NCI-H226 (cell line): Measurements from ENCODE around the gene TRAPPC3.

Experiments used
- DNase-seq: peaks from one replicate; pipeline ENCODE4 v3.0.0-alpha.2; 2015

The TRAPPC3 gene

DNA sequence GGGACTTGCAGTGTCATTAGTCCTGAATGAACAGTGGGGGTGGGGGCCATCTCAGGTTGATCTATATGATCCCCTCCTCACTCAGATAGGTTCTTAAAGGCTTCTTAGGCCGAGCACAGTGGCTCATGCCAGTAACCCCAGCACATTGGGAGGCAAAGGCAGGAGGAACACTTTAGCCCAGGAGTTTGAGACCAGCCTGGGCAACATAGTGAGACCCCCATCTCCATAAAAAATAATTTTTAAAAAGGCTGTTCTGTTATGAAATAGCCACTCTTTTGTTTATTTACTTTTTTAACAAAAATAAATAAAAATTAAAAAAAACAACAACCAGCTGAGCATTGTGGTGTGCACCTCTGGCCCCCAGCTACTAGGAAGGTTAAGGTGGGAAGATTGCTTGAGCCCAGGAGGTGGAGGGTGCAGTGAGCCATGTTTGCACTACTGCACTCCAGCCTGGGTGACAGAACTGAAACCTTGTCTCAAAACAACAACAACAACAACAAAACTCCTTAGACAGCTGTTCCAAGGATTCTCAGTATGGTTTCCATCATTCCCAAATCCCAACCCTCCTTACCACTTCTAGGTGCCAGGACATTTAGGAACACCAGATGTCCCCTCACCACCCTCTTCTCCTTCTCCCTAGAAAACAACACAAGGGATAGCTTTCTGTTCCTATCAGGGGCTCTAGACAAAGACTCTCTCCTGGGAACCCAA, 2.0 kb upstream of the TRAPPC3 start:
- no peak for DNase-seq

DNA sequence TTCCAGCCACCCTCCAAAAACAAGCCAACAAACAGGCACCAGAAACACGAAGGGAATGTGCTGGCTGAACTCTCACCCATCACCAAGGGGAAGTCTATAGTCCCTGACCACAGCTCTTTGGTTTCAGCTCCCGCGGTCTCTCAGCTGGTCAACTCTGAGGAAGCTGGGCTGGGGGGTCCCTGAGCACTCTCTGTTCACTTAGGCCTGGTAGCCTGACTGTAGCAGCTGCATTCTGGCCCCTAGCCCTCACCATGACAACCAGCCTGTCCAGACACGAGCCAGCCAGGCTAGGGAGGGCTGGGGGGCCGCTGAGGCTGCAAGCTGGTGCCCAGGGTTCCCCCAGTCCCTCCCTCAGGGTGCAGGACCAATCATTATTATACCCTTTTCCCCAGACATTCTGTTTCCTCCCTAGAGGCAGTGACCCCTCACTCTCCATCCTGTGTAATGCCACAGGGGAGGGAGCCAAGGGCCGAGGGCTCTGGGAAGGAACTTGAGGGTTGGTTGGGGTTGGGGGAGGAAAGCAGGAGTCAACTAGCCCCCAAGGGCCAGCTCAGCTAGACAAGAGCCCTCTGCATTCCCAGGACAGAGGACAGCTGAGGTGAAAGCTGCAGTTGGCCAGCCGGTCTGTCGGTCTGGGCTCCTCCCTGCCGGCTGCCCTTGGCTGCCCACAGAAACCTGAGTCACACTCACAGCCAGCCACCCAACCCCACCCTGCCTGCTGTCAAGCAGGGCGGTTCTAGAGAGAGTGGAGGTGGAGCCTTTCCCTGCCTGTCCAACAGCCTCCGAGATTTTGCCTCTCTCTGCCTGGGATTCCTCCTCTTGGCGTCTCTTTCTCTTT, 1.2 kb upstream of the TRAPPC3 start:
- peak; percentile 98 for DNase-seq

DNA sequence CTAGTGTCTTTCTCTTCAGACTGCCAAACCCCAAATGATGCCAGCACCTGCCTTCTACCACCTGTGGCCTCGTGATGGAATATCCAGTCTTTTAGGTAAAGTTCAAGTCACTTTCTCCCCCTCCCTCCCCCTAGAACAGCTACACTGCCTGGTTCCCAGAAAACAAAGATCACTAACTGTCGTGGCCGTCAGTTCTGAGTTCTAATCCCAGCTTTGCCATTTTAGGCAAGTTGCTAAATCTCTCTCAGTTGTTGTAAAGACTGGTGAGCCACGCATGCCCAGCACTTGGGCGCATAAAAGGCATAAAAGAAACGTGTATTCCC, 648 bp upstream of the TRAPPC3 start:
- DNase-seq, result no peak

DNA sequence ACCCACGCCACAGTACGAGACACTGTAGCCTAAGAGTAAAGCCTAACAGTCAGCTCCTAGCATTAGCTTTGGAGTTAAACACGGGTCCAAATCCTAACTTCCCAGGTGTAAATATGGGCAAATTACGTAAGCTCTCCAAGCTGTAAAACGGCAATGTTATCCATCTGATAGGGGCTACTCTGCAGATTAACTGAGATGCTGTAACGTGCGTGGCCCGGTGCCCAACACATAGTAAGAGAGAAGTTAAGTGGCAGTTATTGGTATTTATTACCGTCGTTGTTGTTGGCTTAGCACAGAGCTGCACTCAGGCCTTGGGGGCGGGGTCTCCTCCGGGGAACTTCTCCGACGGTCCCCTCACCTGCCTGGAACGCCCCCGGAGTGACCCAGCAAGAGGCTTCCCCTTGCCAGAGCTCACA, 457 bp downstream of the TRAPPC3 start:
- no peak for DNase-seq

DNA sequence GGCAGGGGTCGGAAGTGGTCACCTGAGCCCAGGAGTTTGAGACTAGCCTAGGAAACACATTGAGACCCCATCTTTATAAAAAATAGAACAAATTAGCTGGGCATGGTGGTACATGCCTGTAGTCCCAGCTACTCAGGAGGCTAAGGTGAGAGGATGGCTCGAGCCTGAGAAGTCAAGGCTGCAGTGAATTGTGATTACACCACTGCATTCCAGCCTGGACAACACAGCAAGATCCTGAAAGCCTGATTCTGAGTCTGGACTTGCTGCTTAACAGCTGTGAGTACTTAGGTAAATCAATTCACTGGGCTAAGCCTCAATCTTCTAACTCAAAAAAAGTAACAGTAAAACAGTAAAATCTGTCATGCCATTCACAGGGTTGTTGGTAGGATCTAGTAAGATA, 4.9 kb downstream of the TRAPPC3 start:
- DNase-seq, result no peak

DNA sequence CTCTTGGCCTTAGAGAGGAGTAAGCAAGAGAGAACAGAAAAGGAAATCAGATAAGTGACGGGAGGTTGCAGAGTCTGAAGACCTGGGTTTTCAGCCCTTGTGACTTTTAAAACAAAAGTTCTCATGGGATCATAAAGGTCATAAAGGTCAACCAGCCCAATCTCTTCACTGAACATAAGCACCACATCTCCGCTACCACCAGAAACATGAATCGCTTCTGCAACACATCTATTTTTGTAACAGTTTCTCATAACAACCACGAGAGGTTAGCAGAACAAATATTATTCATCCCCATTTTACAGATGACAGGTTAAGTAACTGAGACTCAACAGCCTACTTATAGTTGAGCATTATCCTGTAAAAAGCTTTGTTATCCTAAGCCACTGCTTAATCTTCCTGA, 5.9 kb downstream of the TRAPPC3 start:
- DNase-seq, result no peak

DNA sequence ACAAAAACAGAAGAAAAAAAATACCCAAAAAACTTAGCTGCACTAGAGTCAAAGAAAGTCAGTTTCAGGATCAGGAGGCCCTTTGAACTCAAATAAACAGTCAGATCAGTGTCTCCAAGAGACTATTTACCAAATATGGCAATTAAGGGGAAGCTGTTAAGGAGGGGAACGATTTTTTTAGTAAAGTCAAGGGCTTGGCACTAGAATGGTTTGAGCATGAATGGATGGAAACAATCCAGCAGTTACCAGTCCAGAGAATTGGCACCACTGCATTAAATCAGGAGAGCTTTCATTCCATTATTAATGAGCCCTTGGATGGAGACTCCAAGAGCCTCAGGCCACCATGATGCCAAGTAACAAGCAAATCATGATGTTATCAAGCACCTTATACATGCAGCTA, 7.2 kb downstream of the TRAPPC3 start:
- DNase-seq, result no peak

DNA sequence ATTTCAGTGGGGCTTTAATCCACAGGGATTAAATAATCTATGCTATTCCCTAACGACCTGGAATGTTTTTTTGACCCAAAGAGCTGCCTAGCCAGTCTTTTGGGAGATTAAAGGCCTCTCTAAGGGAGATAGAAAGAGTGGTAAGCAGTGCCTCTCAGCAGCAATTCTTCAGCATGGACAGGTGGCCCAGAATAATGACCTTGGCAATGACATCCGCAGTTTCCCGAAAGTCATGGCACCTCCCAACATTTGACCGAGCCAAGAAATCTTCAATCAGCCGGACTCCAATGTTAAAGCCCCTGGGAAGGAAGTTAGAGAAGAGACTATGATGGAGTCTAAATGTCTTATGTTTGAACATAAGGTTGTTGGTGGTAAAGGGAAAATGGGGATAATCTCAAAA, 9.8 kb downstream of the TRAPPC3 start:
- no peak for DNase-seq

DNA sequence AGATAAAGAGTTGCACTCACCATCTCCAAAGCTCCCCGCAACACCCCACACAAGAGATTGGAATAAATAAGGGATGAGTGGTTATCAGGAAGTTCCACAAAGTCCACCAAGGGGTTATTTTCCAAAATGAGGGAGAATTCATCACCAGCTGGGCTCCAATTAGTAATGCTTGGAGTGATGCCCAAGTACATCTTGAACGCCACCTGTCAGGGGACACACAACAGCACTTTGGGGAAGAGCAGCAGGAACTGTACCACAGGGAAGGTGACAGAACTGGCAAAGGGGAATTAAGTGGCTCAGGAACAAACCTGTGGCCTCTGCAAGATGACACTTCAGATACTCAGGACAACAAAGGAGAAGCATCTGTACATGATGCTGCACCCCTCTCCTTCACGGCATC, 11.5 kb downstream of the TRAPPC3 start:
- no peak for DNase-seq

DNA sequence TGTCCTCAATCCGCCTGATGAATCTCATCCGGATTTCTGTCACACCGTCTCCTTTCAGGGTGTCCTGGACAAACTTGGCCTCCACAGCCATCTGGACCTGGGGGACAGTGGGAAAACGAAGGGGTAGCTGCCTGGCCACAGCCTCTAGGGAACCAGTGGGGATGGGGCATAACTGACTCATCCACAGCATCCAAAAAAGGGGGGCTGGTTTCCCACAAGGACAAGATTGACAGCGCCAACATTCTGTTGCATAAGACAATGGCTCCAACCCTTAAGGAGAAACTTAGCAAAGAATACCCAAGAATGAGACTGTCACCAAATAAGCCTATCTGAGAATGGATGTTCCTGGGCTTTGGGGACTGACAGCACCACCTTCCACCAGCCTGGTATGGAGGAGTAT, 12.1 kb downstream of the TRAPPC3 start:
- DNase-seq, result no peak

DNA sequence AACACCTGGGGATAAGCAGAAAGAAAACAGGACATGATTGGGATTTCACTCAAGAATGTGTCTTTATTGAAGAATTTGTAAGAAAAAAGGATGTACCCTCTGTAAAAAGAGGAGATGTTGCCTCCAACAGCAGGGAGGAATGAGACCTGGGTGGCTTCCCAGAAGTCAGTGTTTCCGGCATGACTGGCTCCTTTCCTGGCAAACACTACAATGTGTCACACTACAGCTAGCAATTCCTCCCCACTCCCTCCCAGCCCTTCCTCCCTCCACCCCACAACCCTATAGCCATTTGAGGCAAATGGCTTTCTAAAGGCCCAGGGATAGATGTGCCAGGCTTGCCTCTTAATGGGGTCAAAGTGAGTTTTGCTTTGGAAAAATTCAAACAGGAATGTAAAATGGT, 12.8 kb downstream of the TRAPPC3 start:
- DNase-seq, result peak; percentile 64

DNA sequence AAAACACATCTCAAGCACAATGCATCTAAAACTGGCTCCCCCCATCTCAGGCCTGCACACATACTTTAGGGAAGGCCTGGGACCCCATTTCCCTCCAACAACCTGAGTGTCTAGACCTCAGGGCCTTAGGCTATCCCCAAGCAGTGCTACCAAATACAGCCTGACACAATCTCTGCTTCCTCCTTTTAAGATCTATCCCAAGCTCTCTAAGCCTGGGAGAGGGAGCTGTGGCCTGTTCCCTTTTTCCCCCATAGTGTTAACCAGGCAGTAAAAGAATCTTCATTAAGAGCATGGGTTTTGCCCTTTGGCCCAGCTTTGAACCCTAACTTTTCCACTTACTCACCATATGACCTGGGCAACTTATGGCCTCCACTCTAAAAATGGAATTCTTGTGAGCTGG, 13.5 kb downstream of the TRAPPC3 start:
- DNase-seq, result no peak

DNA sequence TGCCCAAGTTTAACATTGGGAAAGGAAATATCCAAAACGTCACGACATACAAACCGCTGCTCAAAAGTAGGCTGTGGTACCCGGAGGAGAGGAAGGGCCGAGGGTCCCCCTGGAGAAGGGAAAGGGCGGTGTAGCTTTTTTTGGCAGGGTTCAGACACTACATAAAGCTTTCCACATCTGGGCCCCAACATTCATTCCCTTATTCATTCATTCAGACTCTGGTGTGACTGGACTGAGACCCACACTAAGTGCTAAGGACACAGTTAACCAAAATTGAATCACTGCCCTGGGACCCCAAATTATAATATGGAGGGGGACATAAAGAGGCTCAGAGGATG, 14.0 kb downstream of the TRAPPC3 start:
- DNase-seq, result no peak

DNA sequence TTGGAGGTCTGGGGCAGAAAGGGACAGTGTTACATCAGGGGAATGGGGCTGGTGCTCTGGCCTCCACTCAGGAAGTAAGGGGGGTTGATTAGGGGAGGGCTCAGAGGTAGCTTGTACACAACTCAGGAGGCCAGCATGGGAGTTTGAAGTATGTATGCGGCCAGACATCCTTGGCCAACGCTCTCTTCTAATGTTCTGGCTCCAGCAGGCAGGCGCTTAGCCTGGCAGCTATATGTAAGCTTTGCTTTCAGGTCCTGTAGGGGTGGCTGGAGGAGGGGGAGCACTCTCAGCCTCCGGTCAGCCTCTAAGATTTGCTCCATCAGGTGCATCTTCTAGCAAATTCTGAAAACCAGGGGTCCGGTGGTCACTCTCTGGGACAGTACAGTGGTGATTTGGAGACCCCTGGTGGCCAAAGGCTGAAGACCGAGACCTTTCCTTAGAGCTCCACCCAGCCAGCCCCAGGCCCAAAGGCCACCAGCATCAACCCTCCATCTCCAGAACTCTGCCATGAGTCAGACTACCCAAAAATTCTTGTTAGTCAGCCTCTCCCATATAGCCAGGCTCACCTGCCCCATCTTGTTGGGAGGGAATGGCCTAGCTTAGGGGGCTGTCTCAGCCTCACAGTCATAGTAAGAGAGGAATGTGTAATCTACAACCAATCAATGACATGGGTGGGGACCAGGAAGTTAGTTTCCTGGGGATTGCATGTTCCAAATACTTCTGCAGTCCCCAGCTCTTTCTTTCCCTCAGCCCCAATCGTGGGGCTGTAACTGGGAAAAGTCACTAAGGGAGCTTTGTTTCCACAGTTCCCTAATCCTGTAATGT, 14.6 kb downstream of the TRAPPC3 start:
- DNase-seq, result peak; percentile 58

DNA sequence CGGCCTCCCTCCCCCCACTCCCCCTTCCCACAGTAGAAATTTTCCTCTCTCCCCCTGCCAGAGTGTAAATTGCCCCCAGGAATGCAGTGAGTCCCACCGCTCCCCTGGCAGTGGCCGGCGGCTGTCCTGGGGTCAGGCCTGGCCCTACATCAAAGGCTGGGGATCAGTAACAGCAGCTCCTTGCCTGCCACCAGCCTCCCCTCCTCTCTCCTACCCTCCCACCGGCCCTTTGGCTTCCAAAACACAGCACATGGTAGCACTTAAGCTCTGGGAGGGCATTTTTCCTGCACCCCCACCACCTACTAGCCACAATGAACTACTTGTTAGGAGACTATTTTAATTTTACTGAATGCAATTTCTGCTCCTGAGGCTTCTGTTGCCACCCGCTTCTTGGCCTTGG, 15.3 kb downstream of the TRAPPC3 start:
- no peak for DNase-seq

DNA sequence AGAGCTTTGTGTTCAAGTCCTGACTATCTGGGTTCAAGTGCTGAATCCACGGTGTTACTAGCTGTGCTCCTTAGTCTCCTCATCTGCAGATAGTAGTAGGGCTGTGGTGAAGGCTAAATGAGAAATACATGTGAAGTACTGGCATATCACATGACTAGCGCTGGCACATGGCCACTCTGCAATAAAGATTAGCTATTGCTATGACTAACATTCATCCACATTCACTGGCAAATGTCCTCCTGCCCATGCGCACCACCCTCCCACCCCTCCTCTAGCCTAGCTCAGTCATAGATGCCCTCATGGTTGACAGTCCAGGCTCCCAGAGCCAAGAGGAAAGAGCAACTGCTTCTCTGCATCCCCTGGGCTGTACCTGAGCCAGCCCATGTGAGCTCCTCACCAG, 15.8 kb downstream of the TRAPPC3 start:
- DNase-seq, result peak; percentile 88

DNA sequence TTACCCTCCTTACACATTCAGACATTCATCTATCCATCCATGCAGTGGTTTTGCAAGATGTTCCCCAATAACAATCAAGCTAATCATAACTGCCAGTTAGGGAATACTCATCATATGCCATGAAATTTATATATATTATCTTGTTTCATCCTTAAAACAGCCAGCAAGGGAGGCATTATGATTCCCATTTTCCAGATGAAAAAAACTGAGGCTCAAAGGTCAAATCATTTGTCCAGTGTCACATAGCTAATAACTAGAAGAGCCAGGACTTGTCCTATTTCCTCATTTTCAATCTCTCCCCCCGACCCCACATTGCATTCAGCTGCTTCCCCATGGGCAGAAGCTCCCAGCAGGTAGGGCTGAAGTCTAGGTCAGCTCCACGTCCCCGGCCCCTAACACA, 17.3 kb downstream of the TRAPPC3 start:
- DNase-seq, result no peak

DNA sequence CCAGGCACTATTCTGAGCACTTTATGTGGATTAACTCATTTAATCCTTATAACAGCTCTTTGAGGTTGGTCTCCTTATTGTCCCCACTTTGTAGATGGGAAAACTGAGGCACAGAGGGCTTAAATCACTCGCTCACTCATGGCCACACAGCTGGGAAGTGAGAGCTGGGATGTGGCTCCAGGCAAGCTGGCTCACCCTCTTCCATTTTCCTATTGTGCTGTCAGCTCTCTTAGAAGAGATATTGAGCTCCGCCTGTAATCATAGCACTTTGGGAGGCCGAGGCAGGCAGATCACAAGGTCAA, 20.4 kb downstream of the TRAPPC3 start:
- no peak for DNase-seq

DNA sequence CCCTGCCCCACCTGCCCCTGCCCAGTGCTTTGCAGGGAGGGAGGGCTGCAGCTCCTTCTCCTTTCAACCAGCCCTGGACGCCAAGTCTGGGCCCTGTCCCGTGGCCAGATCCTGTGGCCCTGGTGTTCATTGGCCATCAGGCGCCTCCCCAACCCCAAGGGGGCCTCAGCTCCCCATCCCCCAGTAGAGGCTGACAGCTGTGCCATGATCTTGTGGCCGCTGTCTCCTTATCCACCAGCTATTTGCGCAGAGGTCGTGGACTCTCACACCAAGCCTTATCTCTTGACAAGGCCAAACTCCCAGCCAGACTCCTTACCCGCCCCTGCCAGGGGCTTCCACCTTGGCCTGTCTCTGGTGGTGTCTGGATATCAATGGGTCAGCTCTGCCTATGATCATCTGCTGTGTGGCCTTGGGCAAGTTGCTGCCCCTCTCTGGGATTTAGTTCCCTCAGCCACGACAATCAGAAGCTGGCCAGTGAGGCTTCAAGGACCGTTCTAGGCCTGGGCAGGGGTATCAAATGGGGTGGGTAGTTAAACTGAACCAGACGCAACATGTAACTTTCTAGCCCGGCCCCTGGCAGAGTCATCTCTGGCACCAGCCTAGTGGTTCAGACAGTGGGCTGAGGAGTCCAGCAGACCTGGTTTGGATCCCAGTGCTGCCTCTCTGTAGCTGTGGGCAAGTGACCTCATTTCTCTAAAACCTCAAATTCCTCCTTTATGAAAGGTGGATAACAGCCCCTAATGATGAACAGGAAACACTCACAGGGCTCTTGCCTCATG, 21.0 kb downstream of the TRAPPC3 start:
- peak; percentile 79 for DNase-seq

DNA sequence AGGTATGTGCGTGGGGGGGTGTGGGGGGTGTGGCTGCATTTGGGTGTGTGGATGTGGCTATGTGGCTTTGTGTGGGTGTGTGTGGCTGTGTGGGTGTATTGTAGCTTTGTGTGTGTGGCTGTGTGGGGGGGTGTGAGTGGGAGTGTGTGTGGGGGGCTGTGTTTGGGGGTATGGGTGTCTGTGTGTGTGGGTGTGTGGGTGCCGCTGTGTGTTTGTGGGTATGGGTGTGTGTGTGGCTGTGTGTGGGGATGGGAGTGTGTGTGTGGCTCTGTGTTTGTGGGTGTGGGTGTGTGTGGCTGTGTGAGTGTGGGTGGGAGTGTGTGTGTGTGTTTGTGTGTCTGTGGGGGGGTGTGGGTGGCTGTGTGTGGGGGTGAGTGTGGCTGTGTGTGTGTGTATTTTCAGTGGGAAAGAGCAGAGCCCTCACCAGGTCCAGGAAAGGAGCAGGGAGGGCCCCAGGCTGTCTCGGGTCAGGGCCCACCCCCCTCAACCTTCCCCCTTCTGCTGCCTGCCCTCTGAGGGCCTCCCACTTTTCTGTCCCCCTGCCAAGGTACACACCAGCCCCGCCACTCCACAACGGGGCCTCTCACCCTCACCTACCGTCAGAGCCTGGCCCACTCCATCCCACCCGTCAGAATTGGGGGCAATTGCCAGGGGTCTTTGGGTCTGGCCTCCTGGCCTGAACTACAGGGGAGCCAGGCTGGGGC, 22.3 kb downstream of the TRAPPC3 start:
- no peak for DNase-seq

DNA sequence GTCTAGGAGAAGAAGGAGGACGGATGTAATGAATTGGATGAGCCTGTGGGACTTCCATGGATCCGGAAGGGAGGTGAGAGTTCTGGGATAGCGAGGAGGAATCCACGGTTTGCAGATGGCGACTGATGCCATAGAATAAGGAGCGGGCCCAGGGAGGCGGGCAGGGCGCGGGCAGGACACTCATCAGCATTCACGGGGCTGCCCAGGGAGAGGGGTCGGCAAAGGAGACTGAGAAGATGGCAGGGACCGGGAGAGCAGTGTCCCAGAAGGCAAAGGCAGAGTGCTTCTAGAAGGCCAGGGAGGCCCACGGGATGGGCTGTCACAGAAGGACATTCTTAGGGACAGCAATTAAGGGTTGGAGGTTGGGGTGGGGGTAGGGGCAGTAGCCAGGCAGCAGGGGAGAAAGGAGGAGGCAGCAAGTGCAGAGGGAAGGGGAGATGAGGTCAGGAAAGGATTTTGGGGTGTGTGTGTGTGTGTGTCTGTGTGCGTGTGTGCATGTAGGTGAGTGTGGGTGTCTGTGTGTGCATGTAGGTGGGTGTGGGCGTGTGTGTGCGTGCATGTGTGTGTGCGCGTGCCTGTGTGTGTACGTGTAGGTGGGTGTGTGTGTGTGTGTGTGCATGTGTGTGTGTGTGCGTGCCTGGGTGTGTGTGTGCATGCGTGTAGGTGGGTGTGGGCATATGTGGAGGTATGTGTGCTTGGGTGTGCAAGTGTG, 23.1 kb downstream of the TRAPPC3 start:
- no peak for DNase-seq
